BE2C (cell line): Measurements from ENCODE around the gene PDS5A.

Experiments
- DNase-seq: peaks from one replicate; pipeline ENCODE4 v3.0.0-alpha.2; 2020
- H3K27me3 ChIP-seq: fragments of 250-450 bp; sonication (Bioruptor Pico); 2 replicates; pipeline ENCODE4 v1.5.1; 2020; ENCODE audit warnings: mild to moderate bottlenecking
- H3K36me3 ChIP-seq: fragments of 250-450 bp; sonication (Bioruptor Pico); 2 replicates; pipeline ENCODE4 v1.5.1; 2020; ENCODE audit warnings: mild to moderate bottlenecking
- H3K4me1 ChIP-seq: fragments of 250-450 bp; sonication (Bioruptor Pico); 2 replicates; pipeline ENCODE4 v1.5.1; 2020
- H3K4me3 ChIP-seq: 2 replicates; pipeline ENCODE4 v1.5.1; 2011; ENCODE audit warnings: low read depth, low read length
- H3K9me3 ChIP-seq: fragments of 250-450 bp; sonication (Bioruptor Pico); 2 replicates; pipeline ENCODE4 v1.5.1; 2020
- CTCF ChIP-seq: IDR thresholded peaks from 2 replicates; pipeline ENCODE4 v1.5.1; 2012; ENCODE audit warnings: mild to moderate bottlenecking, low read depth, low read length

Gene PDS5A

GRCh38 chr4:39877971-39878370, 99.7 kb downstream of the PDS5A start:
- DNase-seq: no peak
- no peaks in the 10 kb centered on the region for H3K4me1 ChIP-seq
- H3K27me3 ChIP-seq: no peaks in the 10 kb centered on the region
- no peaks in the 10 kb centered on the region for H3K9me3 ChIP-seq
- H3K4me3 ChIP-seq: no peak overlapping the region
- peaks cover 69% of the 10 kb centered on the region for H3K36me3 ChIP-seq
- no peak for TF ChIP-seq CTCF

GRCh38 chr4:39873823-39874222, 103.9 kb downstream of the PDS5A start:
- peaks cover 77% of the 10 kb centered on the region for H3K36me3 ChIP-seq
- H3K27me3 ChIP-seq: no peaks in the 10 kb centered on the region
- H3K9me3 ChIP-seq: no peaks in the 10 kb centered on the region
- H3K4me1 ChIP-seq: no peaks in the 10 kb centered on the region
- H3K4me3 ChIP-seq: no peak overlapping the region
- TF ChIP-seq CTCF: no peak
- no peak for DNase-seq

- TF ChIP-seq CTCF: no peak
- Histone ChIP-seq H3K4me3 (no peak overlapping the region), H3K36me3 (peaks cover 48% of the 10 kb centered on the region), H3K27me3 (no peaks in the 10 kb centered on the region), H3K4me1 (no peaks in the 10 kb centered on the region), H3K9me3 (no peaks in the 10 kb centered on the region)
- no peak for DNase-seq
These were observed 112.4 kb downstream of the PDS5A start for GRCh38 chr4:39865280-39865679.

GRCh38 chr4:39864391-39864790, 113.3 kb downstream of the PDS5A start:
- Histone ChIP-seq H3K36me3 (peaks cover 53% of the 10 kb centered on the region), H3K27me3 (no peaks in the 10 kb centered on the region), H3K4me1 (no peaks in the 10 kb centered on the region), H3K4me3 (no peak overlapping the region), H3K9me3 (no peaks in the 10 kb centered on the region)
- no peak for TF ChIP-seq CTCF
- no peak for DNase-seq

GRCh38 chr4:39860804-39861203, 116.9 kb downstream of the PDS5A start:
- peaks cover 65% of the 10 kb centered on the region for H3K36me3 ChIP-seq
- H3K27me3 ChIP-seq: no peaks in the 10 kb centered on the region
- no peaks in the 10 kb centered on the region for H3K4me1 ChIP-seq
- DNase-seq: no peak
- H3K4me3 ChIP-seq: no peak overlapping the region
- no peak for TF ChIP-seq CTCF
- H3K9me3 ChIP-seq: no peaks in the 10 kb centered on the region; the same call in 1 of the 2 replicates

GRCh38 chr4:39855909-39856512, 121.7 kb downstream of the PDS5A start:
- H3K36me3 ChIP-seq: peaks cover 61% of the 10 kb centered on the region
- H3K4me1 ChIP-seq: no peaks in the 10 kb centered on the region

More at GRCh38 chr4:39855909-39856512, 121.7 kb downstream of the PDS5A start:
- no peak for DNase-seq
- Histone ChIP-seq H3K27me3 (no peaks in the 10 kb centered on the region), H3K9me3 (no peaks in the 10 kb centered on the region; the same call in 1 of the 2 replicates), H3K4me3 (no peak overlapping the region)
- no peak for TF ChIP-seq CTCF
